Muscle layer of duodenum (tissue), 2 donors: ENCODE measurements around the gene ABCD1.
A peak's percentile ranks its signal among the peaks of the same experiment; 100 is the strongest.

Experiments
- H3K27ac ChIP-seq: one replicate; pipeline ENCODE4 v1.7.0; 2013; ENCODE audit warnings: mild to moderate bottlenecking, low read length
- H3K27me3 ChIP-seq: one replicate; pipeline ENCODE4 v1.7.0; 2013; ENCODE audit warnings: low read depth, mild to moderate bottlenecking, control low read depth, low read length
- H3K36me3 ChIP-seq, 2 donors: one replicate each; pipeline ENCODE4 v1.7.0; 2013; ENCODE audit warnings: low read length in 2 of 2, control low read depth in 1 of 2, mild to moderate bottlenecking in 1 of 2; ENCODE audit not compliant: insufficient read depth in 2 of 2, control insufficient read depth in 1 of 2
- H3K4me1 ChIP-seq, 2 donors: one replicate each; pipeline ENCODE4 v1.7.0; 2013; ENCODE audit warnings: low read length in 2 of 2, mild to moderate bottlenecking in 2 of 2, control low read depth in 1 of 2, moderate library complexity in 1 of 2; ENCODE audit not compliant: insufficient read depth in 2 of 2, control insufficient read depth in 1 of 2
- H3K4me3 ChIP-seq, 2 donors: one replicate each; pipeline ENCODE4 v1.7.0; 2013; ENCODE audit warnings: low read length in 2 of 2, low read depth in 1 of 2, mild to moderate bottlenecking in 1 of 2
- H3K9me3 ChIP-seq, 2 donors: one replicate each; pipeline ENCODE4 v1.7.0; 2013; ENCODE audit warnings: low read length in 2 of 2, control low read depth in 1 of 2, mild to moderate bottlenecking in 1 of 2; ENCODE audit not compliant: control insufficient read depth in 1 of 2
- donor health status: healthy.

Gene ABCD1

GRCh38 chrX:153755136-153755535 lies 30.5 kb downstream of the ABCD1 start:
- Histone ChIP-seq H3K4me3 (no peak overlapping the region), H3K27ac (no peak overlapping the region), H3K36me3 (no peaks in the 10 kb centered on the region), H3K9me3 (no peaks in the 10 kb centered on the region), H3K27me3 (no peaks in the 10 kb centered on the region), H3K4me1 (no peaks in the 10 kb centered on the region)

GRCh38 chrX:153761863-153762262 lies 37.2 kb downstream of the ABCD1 start:
- Histone ChIP-seq H3K27me3 (no peaks in the 10 kb centered on the region), H3K27ac (no peak overlapping the region), H3K9me3 (no peaks in the 10 kb centered on the region), H3K4me1 (no peaks in the 10 kb centered on the region), H3K36me3 (no peaks in the 10 kb centered on the region), H3K4me3 (no peak overlapping the region)

GRCh38 chrX:153762626-153763173 lies 38.0 kb downstream of the ABCD1 start:
- Histone ChIP-seq H3K27me3 (no peaks in the 10 kb centered on the region), H3K4me3 (no peak overlapping the region), H3K4me1 (no peaks in the 10 kb centered on the region), H3K9me3 (no peaks in the 10 kb centered on the region), H3K36me3 (no peaks in the 10 kb centered on the region), H3K27ac (no peak overlapping the region)

- H3K36me3 ChIP-seq, result no peaks in the 10 kb centered on the region
- H3K27ac ChIP-seq, result no peak overlapping the region
- no peaks in the 10 kb centered on the region for H3K27me3 ChIP-seq
- H3K4me3 ChIP-seq, result no peak overlapping the region
- H3K4me1 ChIP-seq, result peaks cover 0 to 2% of the 10 kb centered on the region in 2 donors
- H3K9me3 ChIP-seq, result no peaks in the 10 kb centered on the region
Measured at GRCh38 chrX:153763298-153763932, 38.8 kb downstream of the ABCD1 start.

GRCh38 chrX:153763989-153764755 lies 39.5 kb downstream of the ABCD1 start, which contains the start of gene PLXNB3:
Gene PLXNB3, plus strand, starts transcription at chrX:153764249. Its CDS starts 1,287 bp downstream, at chrX:153765536.
- Histone ChIP-seq H3K4me3 (peak within 1 kb of the TSS; percentile 16 to 52), H3K4me1 (peaks cover 0 to 3% of the 10 kb centered on the region in 2 donors), H3K9me3 (no peaks in the 10 kb centered on the region), H3K27me3 (no peaks in the 10 kb centered on the region), H3K27ac (no peak within 1 kb of the TSS), H3K36me3 (no peaks in the 10 kb centered on the region)

- Histone ChIP-seq H3K4me3 (peak overlapping the region; percentile 16 to 52), H3K27me3 (no peaks in the 10 kb centered on the region), H3K27ac (no peak overlapping the region), H3K4me1 (peaks cover 0 to 3% of the 10 kb centered on the region in 2 donors), H3K36me3 (no peaks in the 10 kb centered on the region), H3K9me3 (no peaks in the 10 kb centered on the region)
Measured at GRCh38 chrX:153764786-153765137, 40.1 kb downstream of the ABCD1 start.

GRCh38 chrX:153765138-153766079 lies 40.8 kb downstream of the ABCD1 start:
- Histone ChIP-seq H3K27ac (no peak overlapping the region), H3K9me3 (no peaks in the 10 kb centered on the region), H3K27me3 (no peaks in the 10 kb centered on the region), H3K36me3 (no peaks in the 10 kb centered on the region), H3K4me3 (peak overlapping the region in 1 of 2 donors; percentile 52), H3K4me1 (peaks cover 0 to 3% of the 10 kb centered on the region in 2 donors)

GRCh38 chrX:153766098-153766817 lies 41.6 kb downstream of the ABCD1 start:
- H3K27me3 ChIP-seq, result no peaks in the 10 kb centered on the region
- H3K9me3 ChIP-seq, result no peaks in the 10 kb centered on the region
- H3K4me1 ChIP-seq, result peaks cover 0 to 3% of the 10 kb centered on the region in 2 donors
- no peak overlapping the region for H3K27ac ChIP-seq
- peaks cover 0 to 5% of the 10 kb centered on the region in 2 donors for H3K36me3 ChIP-seq
- peak overlapping the region in 1 of 2 donors; percentile 52 for H3K4me3 ChIP-seq

GRCh38 chrX:153766871-153767673 lies 42.4 kb downstream of the ABCD1 start:
- Histone ChIP-seq H3K27me3 (no peaks in the 10 kb centered on the region), H3K27ac (no peak overlapping the region), H3K4me1 (peaks cover 0 to 3% of the 10 kb centered on the region in 2 donors), H3K9me3 (no peaks in the 10 kb centered on the region), H3K4me3 (peak overlapping the region in 1 of 2 donors; percentile 52), H3K36me3 (peaks cover 0 to 7% of the 10 kb centered on the region in 2 donors)

- Histone ChIP-seq H3K9me3 (no peaks in the 10 kb centered on the region), H3K4me1 (peaks cover 0 to 3% of the 10 kb centered on the region in 2 donors), H3K36me3 (peaks cover 0 to 7% of the 10 kb centered on the region in 2 donors), H3K27me3 (no peaks in the 10 kb centered on the region), H3K4me3 (no peak overlapping the region), H3K27ac (no peak overlapping the region)
Measured at GRCh38 chrX:153767674-153768055, 43.0 kb downstream of the ABCD1 start.
